Measurements from ENCODE around the gene CANT1. TPM values are rescaled to one million over a fixed set of nuclear protein-coding genes. Genes with fewer than 3 reads are reported as not detected.

Gene CANT1
- total RNA-seq, 1 donor from 2014 or later: 81.6 TPM

DNA sequence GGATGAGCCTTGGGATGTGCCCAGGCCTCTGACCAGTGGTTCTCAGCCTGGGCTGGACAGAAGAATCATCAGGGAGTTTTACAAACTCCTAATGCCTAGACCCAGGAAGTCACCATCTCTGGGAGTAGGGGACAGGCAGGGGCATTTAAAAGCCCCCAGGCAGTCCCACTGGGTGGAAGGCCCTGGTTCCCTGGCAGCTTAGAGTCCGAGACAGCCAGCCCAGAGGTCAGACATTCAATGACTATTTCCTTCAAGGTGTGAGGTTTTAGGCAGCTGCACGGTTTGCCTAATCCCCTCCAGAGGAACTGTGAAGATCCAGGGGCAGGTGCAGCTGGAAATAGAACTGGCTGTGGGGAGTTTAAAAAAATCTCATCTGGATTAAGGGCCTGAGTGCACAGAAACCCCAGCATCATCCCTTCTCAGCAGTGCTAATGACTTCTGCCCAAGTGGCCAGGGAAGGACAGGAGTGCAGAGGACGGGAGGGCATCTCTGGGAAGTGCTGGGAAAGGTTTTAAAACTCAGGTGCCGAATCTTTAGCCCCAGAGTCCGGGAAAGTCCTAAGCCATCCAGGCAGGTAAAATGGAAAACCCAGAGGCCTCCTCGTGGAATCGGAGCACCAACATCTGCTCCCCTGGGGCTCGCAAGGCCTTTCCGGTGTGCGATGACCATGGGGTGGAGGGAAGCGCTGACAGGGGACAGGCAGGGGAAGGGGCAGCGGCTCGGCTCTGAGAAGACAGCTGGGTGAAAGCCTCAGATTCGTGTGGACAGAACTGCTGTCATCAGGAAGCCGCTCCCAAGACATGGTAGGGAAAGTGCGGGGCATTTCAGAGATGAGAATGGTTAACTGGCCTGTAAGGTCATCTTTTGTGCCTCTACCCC lies 28.3 kb downstream of the CANT1 start:
- TF ChIP-seq CTCF (IDR thresholded peaks at IDR 0.05; ENCODE audit: unreplicated experiment): no peak
- no peaks in the 10 kb centered on the region for H3K9me3 Mint-ChIP-seq (ENCODE audit: unreplicated experiment)
- no peak for DNase-seq (ENCODE audit: low spot score)

GRCh38 chr17:78980624-78980972 lies 29.0 kb downstream of the CANT1 start:
- Mint-ChIP-seq H3K27ac (ENCODE audit: unreplicated experiment) (no peak overlapping the region), H3K9me3 (ENCODE audit: unreplicated experiment) (no peaks in the 10 kb centered on the region), H3K4me3 (ENCODE audit: unreplicated experiment) (no peak overlapping the region), H3K4me1 (ENCODE audit: unreplicated experiment) (no peaks in the 10 kb centered on the region), H3K36me3 (ENCODE audit: low read depth, unreplicated experiment) (no peaks in the 10 kb centered on the region), H3K27me3 (ENCODE audit: unreplicated experiment) (peaks cover 3% of the 10 kb centered on the region)
- DNase-seq (ENCODE audit: low spot score): no peak
- no peak for TF ChIP-seq CTCF (IDR thresholded peaks at IDR 0.05; ENCODE audit: unreplicated experiment)

More for the DNA sequence above, 28.3 kb downstream of the CANT1 start:
- Mint-ChIP-seq H3K4me1 (ENCODE audit: unreplicated experiment) (peaks cover 5% of the 10 kb centered on the region), H3K27ac (ENCODE audit: unreplicated experiment) (no peak overlapping the region), H3K36me3 (ENCODE audit: low read depth, unreplicated experiment) (no peaks in the 10 kb centered on the region), H3K4me3 (ENCODE audit: unreplicated experiment) (no peak overlapping the region), H3K27me3 (ENCODE audit: unreplicated experiment) (peaks cover 3% of the 10 kb centered on the region)

GRCh38 chr17:78979780-78980623 lies 29.6 kb downstream of the CANT1 start, which contains the start of gene LGALS3BP:
TSS of gene LGALS3BP (minus strand) at chr17:78979923. CDS start at chr17:78977191, 2,732 bp downstream.
- H3K27me3 Mint-ChIP-seq (ENCODE audit: unreplicated experiment): peaks cover 3% of the 10 kb centered on the region
- no peak for TF ChIP-seq CTCF (IDR thresholded peaks at IDR 0.05; ENCODE audit: unreplicated experiment)
- H3K27ac Mint-ChIP-seq (ENCODE audit: unreplicated experiment): no peak within 1 kb of the TSS
- peaks cover 3% of the 10 kb centered on the region for H3K4me1 Mint-ChIP-seq (ENCODE audit: unreplicated experiment)
- H3K9me3 Mint-ChIP-seq (ENCODE audit: unreplicated experiment): no peaks in the 10 kb centered on the region
- no peaks in the 10 kb centered on the region for H3K36me3 Mint-ChIP-seq (ENCODE audit: low read depth, unreplicated experiment)
- no peak within 1 kb of the TSS for H3K4me3 Mint-ChIP-seq (ENCODE audit: unreplicated experiment)
- DNase-seq (ENCODE audit: low spot score): no peak

DNA sequence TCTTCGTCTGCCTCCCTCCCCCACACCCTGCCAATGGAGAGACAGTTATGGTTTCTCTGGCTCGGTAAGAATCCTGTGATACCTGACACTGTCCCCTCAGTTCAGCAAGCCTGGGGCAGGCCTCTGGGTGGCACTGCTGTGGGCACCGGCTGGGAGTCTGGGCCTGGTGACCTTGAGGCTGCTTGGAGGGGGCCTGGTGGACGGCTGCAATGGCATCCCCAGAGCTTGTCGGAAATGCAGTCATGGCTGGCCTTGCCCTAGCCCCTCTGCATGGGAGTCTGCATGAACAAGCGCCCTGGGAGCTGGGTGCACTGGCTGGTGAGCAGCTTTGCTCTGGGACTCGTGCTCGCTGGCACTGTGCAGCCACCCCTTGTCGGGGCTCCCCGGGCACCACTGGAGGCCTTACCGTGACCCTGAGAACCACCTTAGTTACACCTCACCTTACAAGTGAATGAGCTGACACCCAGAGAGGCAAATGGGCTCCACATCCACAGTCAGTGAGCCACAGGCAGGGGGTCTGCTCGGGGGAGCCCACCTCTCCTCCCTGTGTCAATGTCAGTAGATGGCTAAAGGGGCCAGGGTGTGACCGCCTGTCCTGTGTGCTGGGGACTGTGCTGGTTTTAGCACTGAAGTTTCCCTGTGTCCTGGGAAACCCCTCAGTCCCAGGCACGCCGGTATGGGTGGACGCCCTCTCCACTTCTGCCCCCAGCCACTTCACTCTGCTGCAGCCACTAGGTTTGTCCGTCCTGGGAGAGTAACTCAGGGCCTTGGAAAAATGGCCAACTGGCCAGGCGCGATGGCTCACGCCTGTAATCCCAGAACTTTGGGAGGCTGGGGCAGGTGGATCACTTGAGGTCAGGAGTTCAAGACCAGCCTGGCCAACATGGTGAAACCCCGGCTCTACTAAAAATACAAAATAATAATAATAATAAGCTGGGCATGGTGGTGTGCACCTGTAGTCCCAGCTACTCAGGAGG lies 31.3 kb downstream of the CANT1 start:
- no peak overlapping the region for H3K27ac Mint-ChIP-seq (ENCODE audit: unreplicated experiment)
- H3K9me3 Mint-ChIP-seq (ENCODE audit: unreplicated experiment): no peaks in the 10 kb centered on the region
- no peak for TF ChIP-seq CTCF (IDR thresholded peaks at IDR 0.05; ENCODE audit: unreplicated experiment)
- H3K36me3 Mint-ChIP-seq (ENCODE audit: low read depth, unreplicated experiment): no peaks in the 10 kb centered on the region
- DNase-seq (ENCODE audit: low spot score): no peak
- H3K4me1 Mint-ChIP-seq (ENCODE audit: unreplicated experiment): peaks cover 9% of the 10 kb centered on the region
- H3K4me3 Mint-ChIP-seq (ENCODE audit: unreplicated experiment): no peak overlapping the region
- H3K27me3 Mint-ChIP-seq (ENCODE audit: unreplicated experiment): peaks cover 3% of the 10 kb centered on the region

Data from endothelial cell (in vitro differentiated cells).